Smooth muscle cell (in vitro differentiated cells): ENCODE results near the gene IGFALS. TPM values are rescaled to one million over a fixed set of nuclear protein-coding genes. Genes with fewer than 3 reads are reported as not detected.

Experiments
- DNase-seq: peaks from one replicate; lab custom pipeline; 2025; ENCODE audit not compliant: unreplicated experiment; lab: John Stamatoyannopoulos, UW
- H2AFZ ChIP-seq: fragments of 200-600 bp; sonication (generic); 2 replicates; pipeline ENCODE4 v1.6.0; 2016; ENCODE audit warnings: antibody characterized with exemption, low read depth, mild to moderate bottlenecking
- H3F3A ChIP-seq: fragments of 200-600 bp; sonication (generic); 2 replicates; pipeline ENCODE4 v1.6.0; 2017; ENCODE audit warnings: antibody characterized with exemption, low read depth
- H3K27ac ChIP-seq: fragments of 200-600 bp; sonication (generic); 2 replicates; pipeline ENCODE4 v1.5.1; 2016; ENCODE audit warnings: low read depth, mild to moderate bottlenecking
- H3K27me3 ChIP-seq: fragments of 200-600 bp; sonication (generic); 2 replicates; pipeline ENCODE4 v1.6.1; 2016; ENCODE audit warnings: low read depth, mild to moderate bottlenecking
- H3K36me3 ChIP-seq: fragments of 200-600 bp; sonication (generic); 2 replicates; pipeline ENCODE4 v1.5.1; 2016; ENCODE audit warnings: low read depth
- H3K4me1 ChIP-seq: fragments of 200-600 bp; sonication (generic); 2 replicates; pipeline ENCODE4 v1.5.1; 2016; ENCODE audit warnings: low read depth
- H3K4me2 ChIP-seq: fragments of 200-600 bp; sonication (generic); 2 replicates; pipeline ENCODE4 v1.6.0; 2016; ENCODE audit warnings: mild to moderate bottlenecking
- H3K4me3 ChIP-seq: fragments of 200-600 bp; sonication (generic); 2 replicates; pipeline ENCODE4 v1.5.1; 2016; ENCODE audit warnings: mild to moderate bottlenecking
- H3K79me2 ChIP-seq: fragments of 200-600 bp; sonication (generic); 2 replicates; pipeline ENCODE4 v1.6.0; 2016; ENCODE audit warnings: low read depth, mild to moderate bottlenecking
- H3K9ac ChIP-seq: fragments of 200-600 bp; sonication (generic); 2 replicates; pipeline ENCODE4 v1.6.0; 2016; ENCODE audit warnings: low read depth
- H3K9me3 ChIP-seq: fragments of 200-600 bp; sonication (generic); replicated peaks from 2 replicates; pipeline ENCODE4 v1.5.1; 2016; ENCODE audit warnings: low read depth
- H4K20me1 ChIP-seq: fragments of 200-600 bp; sonication (generic); 2 replicates; pipeline ENCODE4 v1.6.0; 2016; ENCODE audit warnings: low read depth
- WGBS: methylation state at CpG from one replicate; pipeline ENCODE4 v1.1.7; 2016; ENCODE audit warnings: low lambda C conversion rate; 5-methylcytosine and 5-hydroxymethylcytosine counted together
- polyA plus RNA-seq: library from polyadenylated mRNA; unstranded; fragments of >200 nt; fragmentation: Nextera tagmentation; extraction: Ambion mirVana; gene quantifications from 2 replicates; pipeline ENCODE4 v1.2.1, GENCODE V29; 2016
- total RNA-seq: library from RNA; depleted of rRNA; stranded (reverse); fragments of >200 nt; gene quantifications from 2 replicates; pipeline ENCODE4 v1.2.3, GENCODE V29; 2014
- TF ChIP-seq, protein P1 (sequence below): fragments of 200-600 bp; sonication (generic); IDR thresholded peaks from 2 replicates; pipeline ENCODE4 v1.5.1; 2017; ENCODE audit warnings: borderline replicate concordance, mild to moderate bottlenecking, antibody characterized with exemption; ENCODE audit not compliant: insufficient read depth, poor library complexity, severe bottlenecking

Gene IGFALS
- total and polyA plus RNA-seq, 2 experiments from 2014 or later, result not detected

DNA sequence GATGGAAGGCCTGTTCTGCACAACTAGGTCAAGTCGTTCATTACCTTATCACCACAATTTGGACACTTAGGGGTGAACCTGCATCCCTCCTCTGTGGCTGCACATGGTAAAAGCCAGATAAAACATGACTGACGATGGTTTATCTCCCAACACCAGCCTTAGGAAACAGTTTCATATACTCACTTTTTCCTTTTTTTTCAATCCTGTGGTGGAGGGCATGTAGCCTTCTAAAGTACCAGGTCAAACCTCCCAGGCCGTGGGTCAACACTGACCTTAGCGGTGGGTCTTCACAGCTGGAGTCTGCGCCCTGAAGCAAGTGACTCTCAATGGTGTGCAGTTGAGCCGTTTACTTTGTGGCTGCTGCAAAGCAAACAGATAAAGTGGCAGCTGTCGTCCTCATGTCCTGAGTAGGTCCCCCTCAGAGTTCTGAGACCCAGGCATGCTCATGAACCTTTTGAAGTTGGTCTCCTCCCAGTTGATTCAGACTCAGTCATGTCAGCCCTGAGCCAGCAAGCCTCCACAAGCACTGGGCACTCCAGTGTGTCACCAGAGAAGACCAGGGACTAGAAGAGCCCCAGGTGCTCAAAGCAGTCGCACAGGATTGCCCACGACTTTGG is 39.4 kb upstream of the IGFALS start:
- WGBS, result 78% methylated on average over 9 of the region's 9 CpGs
- peaks cover 15% of the 10 kb centered on the region for H3K4me1 ChIP-seq
- no peak overlapping the region for H3K9ac ChIP-seq
- DNase-seq, result no peak
- H3K27ac ChIP-seq, result no peak overlapping the region
- TF ChIP-seq, protein P1, sequence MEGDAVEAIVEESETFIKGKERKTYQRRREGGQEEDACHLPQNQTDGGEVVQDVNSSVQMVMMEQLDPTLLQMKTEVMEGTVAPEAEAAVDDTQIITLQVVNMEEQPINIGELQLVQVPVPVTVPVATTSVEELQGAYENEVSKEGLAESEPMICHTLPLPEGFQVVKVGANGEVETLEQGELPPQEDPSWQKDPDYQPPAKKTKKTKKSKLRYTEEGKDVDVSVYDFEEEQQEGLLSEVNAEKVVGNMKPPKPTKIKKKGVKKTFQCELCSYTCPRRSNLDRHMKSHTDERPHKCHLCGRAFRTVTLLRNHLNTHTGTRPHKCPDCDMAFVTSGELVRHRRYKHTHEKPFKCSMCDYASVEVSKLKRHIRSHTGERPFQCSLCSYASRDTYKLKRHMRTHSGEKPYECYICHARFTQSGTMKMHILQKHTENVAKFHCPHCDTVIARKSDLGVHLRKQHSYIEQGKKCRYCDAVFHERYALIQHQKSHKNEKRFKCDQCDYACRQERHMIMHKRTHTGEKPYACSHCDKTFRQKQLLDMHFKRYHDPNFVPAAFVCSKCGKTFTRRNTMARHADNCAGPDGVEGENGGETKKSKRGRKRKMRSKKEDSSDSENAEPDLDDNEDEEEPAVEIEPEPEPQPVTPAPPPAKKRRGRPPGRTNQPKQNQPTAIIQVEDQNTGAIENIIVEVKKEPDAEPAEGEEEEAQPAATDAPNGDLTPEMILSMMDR, result no peak
- H3F3A ChIP-seq, result no peaks in the 10 kb centered on the region
- peaks cover 17% of the 10 kb centered on the region for H3K79me2 ChIP-seq
- H3K36me3 ChIP-seq, result no peaks in the 10 kb centered on the region
- H4K20me1 ChIP-seq, result no peaks in the 10 kb centered on the region
- H3K27me3 ChIP-seq, result no peaks in the 10 kb centered on the region
- no peak overlapping the region for H3K4me3 ChIP-seq
- H3K4me2 ChIP-seq, result no peak overlapping the region
- no peaks in the 10 kb centered on the region for H3K9me3 ChIP-seq
- no peak overlapping the region for H2AFZ ChIP-seq

- Histone ChIP-seq H3K9me3 (no peaks in the 10 kb centered on the region), H2AFZ (no peak overlapping the region), H3K27ac (no peak overlapping the region), H3F3A (no peaks in the 10 kb centered on the region), H3K4me2 (no peak overlapping the region), H3K9ac (no peak overlapping the region), H3K4me1 (peaks cover 18% of the 10 kb centered on the region), H3K36me3 (no peaks in the 10 kb centered on the region), H3K27me3 (no peaks in the 10 kb centered on the region), H4K20me1 (no peaks in the 10 kb centered on the region), H3K79me2 (peaks cover 22% of the 10 kb centered on the region), H3K4me3 (no peak overlapping the region)
- TF ChIP-seq, protein P1, result no peak
- DNase-seq, result no peak
- 88% methylated on average over 19 of the region's 19 CpGs for WGBS
Measured at GRCh38 chr16:1831186-1832075, 37.9 kb upstream of the IGFALS start.

- TF ChIP-seq, protein P1, result no peak
- Histone ChIP-seq H3K9me3 (no peaks in the 10 kb centered on the region), H3K27ac (no peak overlapping the region), H3K27me3 (no peaks in the 10 kb centered on the region), H3K4me3 (peak overlapping the region; percentile 83), H3F3A (no peaks in the 10 kb centered on the region), H3K4me1 (peaks cover 18% of the 10 kb centered on the region), H3K9ac (no peak overlapping the region), H3K79me2 (peaks cover 25% of the 10 kb centered on the region), H4K20me1 (no peaks in the 10 kb centered on the region), H3K36me3 (no peaks in the 10 kb centered on the region), H3K4me2 (no peak overlapping the region), H2AFZ (no peak overlapping the region)
- no peak for DNase-seq
- WGBS, result 88% methylated on average over 3 of the region's 3 CpGs
Measured at GRCh38 chr16:1830213-1830612, 36.7 kb upstream of the IGFALS start.
